ENCODE measurements around the gene RALB.

Gene RALB

GRCh38 chr2:120208381-120209353, 44.0 kb upstream of the RALB start:
- no peak for DNase-seq (ENCODE audit: low read depth)
- TF ChIP-seq, protein P1, sequence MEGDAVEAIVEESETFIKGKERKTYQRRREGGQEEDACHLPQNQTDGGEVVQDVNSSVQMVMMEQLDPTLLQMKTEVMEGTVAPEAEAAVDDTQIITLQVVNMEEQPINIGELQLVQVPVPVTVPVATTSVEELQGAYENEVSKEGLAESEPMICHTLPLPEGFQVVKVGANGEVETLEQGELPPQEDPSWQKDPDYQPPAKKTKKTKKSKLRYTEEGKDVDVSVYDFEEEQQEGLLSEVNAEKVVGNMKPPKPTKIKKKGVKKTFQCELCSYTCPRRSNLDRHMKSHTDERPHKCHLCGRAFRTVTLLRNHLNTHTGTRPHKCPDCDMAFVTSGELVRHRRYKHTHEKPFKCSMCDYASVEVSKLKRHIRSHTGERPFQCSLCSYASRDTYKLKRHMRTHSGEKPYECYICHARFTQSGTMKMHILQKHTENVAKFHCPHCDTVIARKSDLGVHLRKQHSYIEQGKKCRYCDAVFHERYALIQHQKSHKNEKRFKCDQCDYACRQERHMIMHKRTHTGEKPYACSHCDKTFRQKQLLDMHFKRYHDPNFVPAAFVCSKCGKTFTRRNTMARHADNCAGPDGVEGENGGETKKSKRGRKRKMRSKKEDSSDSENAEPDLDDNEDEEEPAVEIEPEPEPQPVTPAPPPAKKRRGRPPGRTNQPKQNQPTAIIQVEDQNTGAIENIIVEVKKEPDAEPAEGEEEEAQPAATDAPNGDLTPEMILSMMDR (conservative IDR thresholded peaks at IDR 0.05; ENCODE audit: control insufficient read depth, insufficient read depth, low read depth, low read length): no peak
- H3K4me3 ChIP-seq (ENCODE audit: control insufficient read depth, low read depth, low read length): no peak overlapping the region

GRCh38 chr2:120209427-120210269, 43.0 kb upstream of the RALB start:
- TF ChIP-seq, protein P1 (conservative IDR thresholded peaks at IDR 0.05; ENCODE audit: control insufficient read depth, insufficient read depth, low read depth, low read length): no peak
- DNase-seq (ENCODE audit: low read depth): no peak
- no peak overlapping the region for H3K4me3 ChIP-seq (ENCODE audit: control insufficient read depth, low read depth, low read length)

DNA sequence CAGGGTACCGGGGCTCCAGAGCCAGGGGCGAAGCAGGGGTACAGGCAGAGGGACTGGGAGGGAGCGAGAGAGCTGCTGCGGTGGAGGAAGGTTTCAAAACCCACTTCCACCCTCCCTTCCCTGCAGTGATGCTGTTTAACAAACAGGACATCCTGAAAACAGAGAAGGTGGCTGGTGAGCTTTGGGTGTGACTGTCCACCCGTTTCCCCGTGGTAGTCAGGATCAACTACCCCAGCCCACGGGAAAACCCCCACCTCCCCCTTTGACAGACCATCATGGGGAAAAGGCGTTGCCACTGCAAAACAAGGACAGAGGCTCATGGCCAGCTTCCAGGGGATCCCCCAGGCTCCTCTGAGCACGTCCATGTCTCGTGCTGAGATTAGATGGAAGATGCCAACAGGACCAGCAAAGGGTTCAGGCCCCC, 42.4 kb upstream of the RALB start:
- no peak for DNase-seq (ENCODE audit: low read depth)
- no peak overlapping the region for H3K4me3 ChIP-seq (ENCODE audit: control insufficient read depth, low read depth, low read length)
- TF ChIP-seq, protein P1 (conservative IDR thresholded peaks at IDR 0.05; ENCODE audit: control insufficient read depth, insufficient read depth, low read depth, low read length): no peak

DNA sequence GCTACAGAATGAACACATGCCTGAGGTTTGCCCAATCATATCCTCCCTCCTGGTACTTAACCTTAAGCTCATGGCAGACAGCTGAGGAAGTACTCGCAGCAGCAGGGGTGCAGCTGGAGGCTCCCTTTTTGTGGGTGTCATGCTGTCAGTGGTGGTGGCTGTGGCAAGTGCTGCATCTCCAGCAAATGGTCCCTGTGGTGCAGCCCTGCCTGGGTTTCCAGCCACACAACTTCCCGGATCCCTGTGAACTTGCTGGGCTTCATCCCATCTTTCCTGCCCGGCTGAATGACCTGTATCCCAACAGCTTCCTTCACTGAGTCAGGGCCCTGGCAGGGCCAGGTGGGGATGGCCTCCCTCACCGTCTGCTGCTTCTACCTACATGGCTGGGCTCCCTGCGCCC, 34.5 kb upstream of the RALB start:
- no peak overlapping the region for H3K4me3 ChIP-seq (ENCODE audit: control insufficient read depth, low read depth, low read length)
- TF ChIP-seq, protein P1 (conservative IDR thresholded peaks at IDR 0.05; ENCODE audit: control insufficient read depth, insufficient read depth, low read depth, low read length): no peak
- no peak for DNase-seq (ENCODE audit: low read depth)

- no peak for DNase-seq (ENCODE audit: low read depth)
- H3K4me3 ChIP-seq (ENCODE audit: control insufficient read depth, low read depth, low read length): no peak overlapping the region
- TF ChIP-seq, protein P1 (conservative IDR thresholded peaks at IDR 0.05; ENCODE audit: control insufficient read depth, insufficient read depth, low read depth, low read length): no peak
Measured at GRCh38 chr2:120219291-120219690, 33.4 kb upstream of the RALB start.

DNA sequence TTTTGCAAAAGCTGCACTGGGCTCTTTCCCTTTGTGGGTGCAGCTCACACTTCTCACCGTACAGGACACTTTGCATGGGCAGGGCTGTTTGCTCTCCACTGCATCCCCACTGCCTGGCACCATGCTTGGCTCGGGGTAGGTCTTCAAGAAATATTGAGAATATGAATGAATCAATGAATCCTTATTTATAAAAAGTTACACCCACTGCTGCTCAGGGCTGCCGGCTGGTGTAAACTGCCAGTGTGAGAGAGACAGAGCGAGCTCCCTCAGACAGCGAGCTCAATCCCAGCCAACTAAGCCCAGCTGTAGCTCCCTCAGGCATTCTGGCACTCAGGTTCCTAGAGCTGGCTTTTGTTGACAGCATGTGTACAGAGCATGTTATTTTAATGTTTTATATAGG, 32.9 kb upstream of the RALB start:
- TF ChIP-seq, protein P1 (conservative IDR thresholded peaks at IDR 0.05; ENCODE audit: control insufficient read depth, insufficient read depth, low read depth, low read length): no peak
- no peak overlapping the region for H3K4me3 ChIP-seq (ENCODE audit: control insufficient read depth, low read depth, low read length)
- no peak for DNase-seq (ENCODE audit: low read depth)
